Measurements from ENCODE around the gene MRGPRE. TPM values are rescaled to one million over a fixed set of nuclear protein-coding genes. Genes with fewer than 3 reads are reported as not detected.

The MRGPRE gene
- total RNA-seq, 1 experiment from 2014 or later = not detected

DNA sequence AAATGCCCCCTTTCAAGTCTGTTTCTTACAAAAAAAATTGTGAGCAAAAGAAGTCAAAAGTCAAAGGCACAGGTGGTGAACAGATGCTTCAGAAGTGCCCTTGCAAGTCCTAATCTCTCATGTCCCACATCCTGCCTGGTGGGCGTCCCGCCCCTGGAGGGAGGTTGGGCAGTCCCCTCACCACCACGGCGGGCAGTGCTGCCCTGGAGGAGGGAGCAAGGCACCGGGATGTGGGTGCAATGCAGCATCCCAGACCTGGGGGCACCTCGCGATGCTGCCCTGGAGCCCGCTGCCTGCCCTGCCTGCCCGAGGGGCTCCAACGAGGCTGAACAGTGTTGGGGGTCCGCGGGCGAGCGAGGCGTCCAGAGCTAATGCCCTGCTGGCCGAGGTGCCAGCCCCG is 29.5 kb downstream of the MRGPRE start:
- no peak for DNase-seq (ENCODE audit: low read depth, low spot score)
- in situ Hi-C loops (cut with HindIII; ENCODE audit: low pct_unique_long_range_greater_than_20kb, low sequenced_read_pairs) = no loop called here

DNA sequence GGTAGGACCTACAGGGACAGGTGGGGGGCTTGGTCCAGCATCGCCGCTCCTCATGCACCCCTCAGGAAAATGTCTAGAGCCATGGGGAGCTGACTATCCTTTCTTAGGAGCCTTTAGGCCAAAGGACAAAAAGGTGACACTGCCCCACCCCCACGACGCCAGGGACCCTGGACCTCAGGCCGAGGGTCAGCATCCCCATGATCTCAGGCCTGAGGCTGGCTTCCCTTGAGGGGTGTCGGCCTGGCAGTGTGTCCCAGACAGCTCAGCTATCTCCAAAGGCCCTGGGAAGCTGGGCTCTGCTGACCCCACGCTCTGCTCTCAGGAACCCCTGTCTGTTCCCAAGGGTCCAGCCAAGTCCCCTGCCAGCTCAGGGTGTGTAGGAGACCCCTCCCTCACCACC is 29.9 kb downstream of the MRGPRE start:
- DNase-seq (ENCODE audit: low read depth, low spot score) = no peak
- in situ Hi-C loops (cut with HindIII; ENCODE audit: low pct_unique_long_range_greater_than_20kb, low sequenced_read_pairs) = no loop called here

DNA sequence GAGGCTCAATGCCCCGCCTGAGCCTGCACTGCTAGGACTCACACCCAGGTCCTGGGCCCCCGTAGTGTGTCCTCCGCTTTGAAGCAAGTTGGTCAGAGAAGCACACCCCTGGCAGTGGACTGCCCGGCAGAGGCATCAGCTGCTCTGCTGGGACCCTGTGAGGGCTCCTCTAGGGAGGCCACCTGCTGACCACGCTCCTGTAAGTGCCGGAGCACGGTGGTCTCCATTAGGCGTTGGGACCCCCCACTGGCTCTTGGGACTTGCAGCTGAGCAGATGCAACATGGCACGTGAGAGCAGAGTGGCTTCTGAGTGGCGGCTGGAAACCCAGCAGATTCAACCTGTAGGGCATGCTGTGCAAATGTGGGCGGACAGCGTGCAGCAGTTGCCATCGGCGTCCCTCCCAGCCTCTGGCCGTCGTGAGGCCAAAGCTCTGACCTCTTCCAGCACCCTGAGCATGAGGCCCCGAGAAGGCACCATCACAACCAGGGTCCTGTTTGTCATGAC is 30.5 kb downstream of the MRGPRE start:
- in situ Hi-C loops (cut with HindIII; ENCODE audit: low pct_unique_long_range_greater_than_20kb, low sequenced_read_pairs) = no loop called here
- DNase-seq (ENCODE audit: low read depth, low spot score) = no peak

DNA sequence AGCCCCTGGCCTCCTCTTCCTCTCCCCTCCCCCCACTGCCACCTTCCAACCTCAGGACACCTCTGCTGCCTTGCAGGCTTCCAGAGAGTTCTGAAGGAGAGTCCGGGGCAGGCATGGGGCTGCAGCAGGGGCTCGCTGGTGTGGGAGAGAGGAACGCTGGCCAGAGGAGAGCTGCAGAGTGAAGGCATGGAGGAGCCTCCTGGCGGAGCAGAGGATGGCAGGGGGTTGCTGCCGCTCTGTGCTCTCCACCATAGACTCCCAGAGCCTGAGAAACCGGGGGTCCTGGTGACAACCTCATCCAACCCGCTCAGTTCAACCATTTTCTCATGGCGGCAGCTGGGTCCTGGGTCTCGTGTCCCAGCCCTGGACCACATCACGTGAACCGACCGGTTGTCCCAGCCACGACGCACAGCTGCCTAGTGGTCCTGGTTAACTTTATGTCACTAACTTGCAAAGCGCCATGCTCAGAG is 31.1 kb downstream of the MRGPRE start:
- no peak for DNase-seq (ENCODE audit: low read depth, low spot score)
- in situ Hi-C loops (cut with HindIII; ENCODE audit: low pct_unique_long_range_greater_than_20kb, low sequenced_read_pairs) = no loop called here

DNA sequence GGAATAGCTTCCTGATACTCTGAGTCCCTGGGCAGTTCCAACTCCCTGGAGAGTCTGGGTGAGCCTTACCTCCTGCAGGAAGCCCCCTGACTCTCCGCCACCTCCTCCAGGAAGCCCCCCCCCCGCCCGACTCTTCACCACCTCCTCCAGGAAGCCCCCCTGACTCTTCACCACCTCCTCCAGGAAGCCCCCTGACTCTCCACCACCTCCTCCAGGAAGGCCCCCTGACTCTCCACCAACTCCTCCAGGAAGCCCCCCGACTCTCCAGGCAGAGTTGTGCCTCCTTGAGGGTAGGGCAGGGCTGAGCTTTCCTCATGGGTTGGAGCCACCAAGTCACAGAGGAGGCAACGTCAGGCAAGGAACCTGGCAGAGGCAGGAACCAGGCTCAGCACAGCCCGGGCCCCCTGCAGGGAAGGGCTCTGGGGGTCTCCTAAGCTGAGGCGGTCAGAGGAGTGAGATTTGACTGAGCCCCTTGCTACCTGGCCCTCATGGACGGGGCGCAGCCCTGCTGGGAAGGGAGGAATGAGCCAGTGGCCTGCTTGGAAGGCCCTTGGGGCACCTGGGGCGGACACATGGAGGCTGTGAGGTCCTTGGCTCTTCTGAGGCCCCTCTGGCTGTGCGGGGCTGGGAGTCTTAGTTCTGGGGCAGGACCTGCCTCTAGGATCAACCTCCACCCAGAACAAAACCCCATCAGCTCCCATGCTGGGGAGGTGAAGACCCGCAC is 31.7 kb downstream of the MRGPRE start:
- in situ Hi-C loops (cut with HindIII; ENCODE audit: low pct_unique_long_range_greater_than_20kb, low sequenced_read_pairs) = no loop called here

DNA sequence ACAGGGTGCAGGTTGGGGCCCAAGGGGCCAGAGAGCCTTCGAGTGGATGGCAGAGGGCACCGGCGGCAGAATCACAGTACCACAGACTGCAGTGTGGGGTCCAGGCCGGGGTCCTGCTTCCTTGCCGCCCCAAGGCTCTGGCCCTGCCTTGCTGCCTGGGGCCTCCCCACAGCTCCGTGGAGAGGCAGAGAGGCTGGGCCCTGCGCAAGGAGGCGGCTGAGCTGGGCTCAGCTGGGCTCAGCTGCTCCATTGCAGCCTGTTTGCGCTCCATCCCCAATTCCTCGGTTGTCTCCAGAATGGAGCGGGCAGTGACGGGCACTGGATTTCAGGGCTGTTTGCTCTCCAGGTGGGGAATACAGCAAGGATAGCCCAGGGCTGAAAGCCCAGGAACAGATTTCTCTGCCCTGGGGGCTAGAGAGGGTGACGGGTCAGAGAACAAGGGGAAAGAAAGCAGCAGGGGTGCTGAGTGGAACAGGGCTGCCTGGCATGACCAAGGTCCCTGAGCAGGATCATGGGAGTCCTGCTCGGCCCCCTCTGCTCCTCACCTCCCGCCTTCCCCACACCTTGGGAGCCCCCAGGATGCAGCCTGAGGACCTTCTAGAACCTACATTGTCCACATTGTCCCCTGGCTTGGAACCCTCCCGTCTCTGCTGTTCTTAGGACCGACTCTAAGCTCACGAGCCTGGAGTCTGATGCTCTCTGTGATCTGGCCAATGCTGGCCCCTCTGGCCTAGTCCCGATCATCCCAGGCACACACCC is 32.5 kb downstream of the MRGPRE start:
- no peak for DNase-seq (ENCODE audit: low read depth, low spot score)
- in situ Hi-C loops (cut with HindIII; ENCODE audit: low pct_unique_long_range_greater_than_20kb, low sequenced_read_pairs) = no loop called here

More for the DNA sequence above, 31.7 kb downstream of the MRGPRE start:
- DNase-seq (ENCODE audit: low read depth, low spot score) = no peak

DNA sequence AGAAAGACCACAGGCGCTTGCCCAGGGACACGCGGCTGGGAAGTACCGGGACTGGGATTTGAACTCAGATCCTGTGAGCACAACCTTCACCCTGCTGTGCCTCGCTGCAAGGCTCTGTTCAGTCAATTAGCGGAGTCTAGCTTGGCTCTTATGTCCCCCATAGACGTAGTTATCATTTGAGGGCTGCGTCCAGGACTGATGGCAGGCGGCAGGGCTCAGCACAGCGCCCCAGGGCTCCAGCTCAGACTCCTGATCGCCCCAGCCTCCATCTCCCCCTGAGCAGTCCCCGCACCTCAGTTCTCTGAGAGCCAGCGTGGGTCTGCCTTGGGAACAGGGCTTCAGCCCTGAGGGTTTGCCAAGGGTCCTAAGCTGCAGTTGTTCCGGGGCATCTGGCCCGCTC is 33.4 kb downstream of the MRGPRE start:
- DNase-seq (ENCODE audit: low read depth, low spot score) = no peak
- in situ Hi-C loops (cut with HindIII; ENCODE audit: low pct_unique_long_range_greater_than_20kb, low sequenced_read_pairs) = no loop called here

DNA sequence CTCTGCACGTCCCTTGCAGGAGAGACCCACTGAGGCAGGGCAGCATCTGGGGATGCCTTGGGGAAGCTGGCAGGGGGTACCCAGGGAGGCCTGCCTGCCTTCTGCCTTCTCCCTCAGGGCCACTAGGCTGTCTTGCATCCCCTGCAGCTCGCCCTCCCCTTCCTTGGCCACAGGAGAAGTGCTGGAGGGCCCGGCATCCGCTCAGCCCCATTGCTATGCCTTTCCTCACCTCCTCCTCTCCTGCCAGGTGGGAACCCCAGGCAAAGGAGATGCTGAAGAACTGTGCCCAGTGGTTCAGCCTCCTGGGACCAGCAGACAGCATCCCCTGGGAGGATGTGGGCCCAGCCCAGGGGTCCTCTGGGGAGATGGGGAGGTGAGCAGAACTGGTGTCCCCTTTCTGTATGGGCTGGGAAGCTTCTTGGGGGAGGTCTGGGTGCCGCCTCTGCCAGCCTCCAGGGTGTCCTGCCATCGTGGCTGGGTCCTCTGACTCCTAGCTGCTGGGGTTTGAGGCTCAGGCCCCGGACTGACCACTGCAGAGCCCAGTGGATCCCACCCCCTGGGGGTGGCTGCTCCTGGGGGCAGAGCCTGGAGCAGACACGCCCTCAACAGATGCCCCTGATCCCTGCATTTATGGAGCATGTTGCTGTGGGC is 34.2 kb downstream of the MRGPRE start:
- no peak for DNase-seq (ENCODE audit: low read depth, low spot score)
- in situ Hi-C loops (cut with HindIII; ENCODE audit: low pct_unique_long_range_greater_than_20kb, low sequenced_read_pairs) = no loop called here

DNA sequence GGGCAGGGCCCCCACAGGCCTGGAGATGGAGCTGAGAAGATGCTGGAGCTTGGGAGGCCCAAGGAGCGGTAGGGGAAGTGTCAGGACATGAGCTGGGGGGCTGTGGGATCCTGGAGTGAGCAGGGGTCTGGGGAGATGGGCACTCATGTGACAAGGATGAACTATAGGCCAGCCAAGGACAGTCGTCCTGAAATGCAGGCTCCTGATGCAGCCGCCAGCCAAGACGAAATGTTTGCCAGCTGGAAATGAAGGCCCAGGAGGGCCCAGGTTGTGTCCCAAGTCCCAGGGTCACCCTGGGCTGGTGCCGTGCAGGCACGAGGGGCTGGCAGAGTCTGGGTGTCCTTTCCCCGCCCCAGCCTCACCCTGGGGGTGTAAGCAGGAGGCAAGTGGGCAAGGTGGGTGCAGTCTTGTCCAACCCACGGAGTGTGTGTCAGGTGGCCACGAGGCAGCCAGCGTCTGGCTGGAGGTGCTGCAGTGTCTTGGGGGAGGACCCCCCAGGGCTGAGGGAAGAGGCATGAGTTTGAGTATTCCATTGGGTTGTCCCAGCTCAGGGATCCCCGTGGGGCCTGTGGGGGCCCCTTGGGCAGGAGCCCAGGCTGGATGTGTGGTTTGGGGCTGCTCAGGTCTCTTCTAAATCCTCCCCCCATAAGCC is 35.0 kb downstream of the MRGPRE start:
- in situ Hi-C loops (cut with HindIII; ENCODE audit: low pct_unique_long_range_greater_than_20kb, low sequenced_read_pairs) = no loop called here
- DNase-seq (ENCODE audit: low read depth, low spot score) = no peak

DNA sequence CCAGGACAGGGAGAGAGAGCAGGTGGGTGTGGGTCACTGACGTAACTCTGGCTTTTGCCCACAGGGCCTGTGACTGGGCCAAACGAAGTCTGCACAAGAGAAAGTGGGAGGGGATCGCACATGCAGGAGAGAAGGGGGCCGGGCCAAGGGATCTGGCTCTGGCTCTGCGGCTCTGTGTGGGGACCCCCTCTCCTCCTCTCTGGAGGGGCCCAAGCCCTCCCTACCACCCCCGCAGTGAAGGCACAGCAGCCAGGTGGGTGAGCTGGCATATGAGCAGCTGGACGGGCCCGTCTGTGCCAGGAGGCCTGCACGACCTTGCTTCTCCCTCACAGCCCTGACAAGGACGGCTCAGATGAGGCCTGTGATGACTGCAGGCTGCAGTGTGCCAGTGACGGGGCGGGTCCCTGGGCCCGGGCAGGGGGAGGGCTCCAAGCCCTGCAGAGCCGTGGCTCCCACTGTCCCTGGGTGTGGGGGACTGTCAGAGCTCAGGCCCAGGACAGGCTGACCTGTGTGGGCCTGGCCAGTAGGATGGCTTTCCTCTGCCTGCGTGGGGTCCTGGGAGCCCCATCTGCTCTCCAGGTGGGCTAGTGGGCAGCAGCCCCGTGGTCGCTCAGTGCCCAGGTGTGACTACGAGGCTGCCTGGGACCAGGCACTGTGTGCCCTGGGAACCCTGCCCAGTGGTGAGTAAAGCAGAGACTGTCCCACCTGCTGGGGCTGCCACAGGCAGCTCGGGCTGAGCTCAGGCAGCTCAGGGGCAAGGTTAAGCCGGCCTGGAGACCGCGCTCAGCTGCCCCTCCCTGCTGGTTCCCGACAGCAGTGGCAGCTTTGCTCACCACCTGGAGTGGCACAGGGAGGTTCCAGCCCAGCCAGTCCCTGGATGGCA is 35.8 kb downstream of the MRGPRE start:
- DNase-seq (ENCODE audit: low read depth, low spot score) = no peak
- in situ Hi-C loops (cut with HindIII; ENCODE audit: low pct_unique_long_range_greater_than_20kb, low sequenced_read_pairs) = no loop called here

DNA sequence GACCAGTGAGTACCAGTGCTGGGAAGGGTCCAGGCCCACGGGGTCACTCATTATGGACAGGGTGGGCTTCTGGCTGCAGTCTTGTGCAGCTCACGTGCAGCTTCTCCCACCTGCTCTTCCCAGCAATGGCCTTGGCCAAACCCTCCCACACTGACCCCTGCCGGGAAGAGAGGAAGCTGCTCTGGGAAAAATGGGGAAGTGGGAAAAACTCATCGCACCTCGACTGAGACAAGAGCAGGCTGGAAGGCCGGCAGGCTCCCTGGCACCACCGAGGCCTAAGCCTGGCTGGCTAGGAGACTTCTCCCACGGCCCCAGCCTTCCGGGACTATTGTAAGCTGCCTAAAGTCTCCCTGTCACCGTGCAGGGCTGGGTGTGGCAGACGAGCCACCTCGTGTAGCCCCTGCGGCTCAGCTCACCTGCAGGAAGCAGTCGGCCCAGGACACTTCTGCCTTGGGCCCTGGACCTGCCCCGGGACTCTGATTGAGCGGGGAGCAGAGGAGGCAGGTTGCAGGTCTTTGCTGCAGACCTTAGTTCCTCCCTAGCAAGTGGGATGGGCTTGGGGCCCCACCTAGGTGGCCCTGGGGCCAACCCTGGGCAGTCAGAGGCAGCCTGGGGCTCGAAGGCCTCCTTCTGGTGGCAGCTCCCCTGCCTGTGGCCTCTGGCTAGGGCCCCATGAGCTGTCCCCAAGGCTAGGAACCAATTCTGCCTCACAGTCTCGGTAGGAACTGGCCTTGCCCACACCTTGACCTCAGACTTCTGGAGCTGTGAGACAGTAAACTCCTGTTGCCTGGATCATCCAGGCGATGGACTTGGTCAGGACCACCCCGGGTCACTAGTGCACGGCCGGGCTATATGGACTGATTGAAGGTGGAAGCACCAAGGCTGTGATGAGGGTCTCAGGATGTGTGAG is 36.7 kb downstream of the MRGPRE start:
- peak; percentile 47 for DNase-seq (ENCODE audit: low read depth, low spot score)
- in situ Hi-C loops (cut with HindIII; ENCODE audit: low pct_unique_long_range_greater_than_20kb, low sequenced_read_pairs) = no loop called here

DNA sequence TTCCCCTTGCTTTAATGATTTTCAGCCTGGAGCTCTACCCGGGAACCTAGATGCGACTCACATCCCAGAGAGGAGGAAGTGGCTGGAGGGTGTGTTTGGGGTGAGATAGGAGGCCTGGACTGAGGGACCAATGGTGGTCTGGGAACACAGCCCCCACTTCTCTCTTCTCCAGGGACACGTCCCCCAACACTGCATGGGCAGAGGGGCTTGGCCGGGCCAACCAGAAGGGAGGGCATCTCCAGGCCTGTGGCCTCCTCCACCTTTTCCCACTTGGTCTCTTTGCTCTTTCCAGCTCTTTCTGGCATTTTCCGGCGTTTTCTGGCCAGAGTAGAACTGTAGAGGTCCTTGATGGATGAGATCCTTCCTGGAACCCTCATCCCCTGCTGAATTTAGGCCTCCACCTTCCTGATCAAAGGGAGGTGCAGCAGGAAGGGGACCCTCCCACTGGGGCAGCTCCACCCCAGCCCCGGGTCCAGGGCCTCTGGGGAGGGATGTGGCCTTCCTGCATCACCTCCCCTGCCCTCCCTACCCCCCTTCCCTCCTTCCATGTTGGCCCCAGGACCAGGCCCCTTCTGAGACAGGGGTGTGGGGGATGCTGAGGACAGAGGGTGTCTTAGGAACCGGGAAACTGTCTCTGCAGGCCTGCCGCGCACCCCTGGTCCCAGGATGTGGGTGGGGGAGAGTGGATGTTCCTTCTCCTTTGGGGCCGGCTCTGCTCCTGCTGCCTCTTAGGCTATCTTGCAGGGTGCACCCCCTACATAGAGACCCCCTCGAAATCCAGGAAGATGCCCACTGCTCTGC is 38.0 kb downstream of the MRGPRE start:
- in situ Hi-C loops (cut with HindIII; ENCODE audit: low pct_unique_long_range_greater_than_20kb, low sequenced_read_pairs) = no loop called here

DNA sequence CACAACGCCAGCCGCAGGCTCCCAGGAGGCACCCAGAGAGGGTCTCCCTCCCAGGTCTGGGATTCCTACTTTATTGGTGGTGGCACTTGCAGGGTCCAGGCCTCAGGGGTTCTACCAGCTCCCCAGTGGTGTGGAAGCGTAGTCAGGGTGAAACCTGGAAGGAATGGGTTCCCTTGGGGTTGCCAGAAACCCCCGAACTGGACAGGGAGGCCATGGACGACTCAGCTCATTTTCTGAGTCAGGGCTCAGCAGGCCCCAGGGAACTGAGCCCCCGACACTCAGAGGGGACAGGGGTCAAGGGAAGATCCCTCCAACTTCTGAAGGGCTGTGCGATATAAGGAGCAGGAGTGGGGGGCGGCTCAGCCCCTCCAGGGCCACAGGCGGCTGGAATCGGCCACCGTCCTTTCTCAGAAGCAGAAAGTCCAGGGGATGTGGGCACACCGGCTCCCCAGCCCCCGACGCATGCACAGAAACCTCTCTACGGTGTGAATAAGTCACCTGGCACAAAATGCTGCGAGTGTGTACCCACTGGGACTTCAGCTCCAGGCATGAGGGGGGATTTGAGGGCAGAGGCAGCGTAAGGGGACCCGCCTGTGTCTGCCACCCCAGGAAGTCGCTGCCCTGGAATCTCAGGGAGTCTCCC is 38.7 kb downstream of the MRGPRE start:
- in situ Hi-C loops (cut with HindIII; ENCODE audit: low pct_unique_long_range_greater_than_20kb, low sequenced_read_pairs) = no loop called here
- no peak for DNase-seq (ENCODE audit: low read depth, low spot score)

More for the DNA sequence above, 38.0 kb downstream of the MRGPRE start:
- no peak for DNase-seq (ENCODE audit: low read depth, low spot score)

DNA sequence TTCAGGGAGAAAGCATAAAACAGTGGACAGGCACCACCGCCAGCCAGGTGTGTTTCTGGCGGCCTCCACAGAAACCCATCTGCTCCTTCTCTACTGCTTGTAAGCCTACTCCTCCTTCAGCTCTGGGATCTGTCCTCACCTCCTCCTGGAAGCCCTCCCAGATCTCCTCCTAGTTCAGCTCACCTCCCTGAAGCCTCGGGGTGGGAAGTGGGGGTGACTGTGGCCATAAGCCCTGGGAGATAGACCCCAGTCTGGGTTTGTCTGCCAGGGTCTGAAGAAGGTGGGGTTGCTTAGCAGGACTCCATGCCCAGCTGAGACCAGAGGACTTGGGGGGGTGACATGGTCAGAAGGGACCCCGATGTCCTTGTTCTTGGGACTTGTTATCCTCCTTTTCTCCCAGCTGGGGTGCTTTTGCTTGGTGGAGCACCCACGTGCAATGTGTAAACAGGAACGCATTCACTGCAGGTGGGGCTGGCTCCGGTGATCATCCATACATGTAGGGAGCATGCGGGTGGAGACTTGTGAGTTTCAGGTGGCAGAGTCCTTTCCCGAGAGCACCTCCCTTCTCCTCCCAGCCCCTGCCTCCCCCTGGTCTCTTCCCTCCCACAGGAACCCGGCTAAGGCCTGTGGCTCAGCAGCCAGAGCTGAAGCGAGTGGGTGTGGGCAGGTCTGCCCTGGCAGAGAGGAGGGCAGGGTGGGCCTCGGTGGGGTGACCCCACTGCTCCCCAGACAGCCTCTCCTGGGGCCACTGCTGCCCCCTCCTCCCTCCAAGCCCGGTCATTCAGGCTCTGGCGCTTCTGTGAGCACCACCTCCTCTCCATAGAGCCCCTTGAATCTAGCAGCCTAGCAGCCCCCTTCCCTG is 39.5 kb downstream of the MRGPRE start:
- in situ Hi-C loops (cut with HindIII; ENCODE audit: low pct_unique_long_range_greater_than_20kb, low sequenced_read_pairs) = no loop called here
- no peak for DNase-seq (ENCODE audit: low read depth, low spot score)
